HG03457 (cell line): Measurements from ENCODE around the gene RBM5.

Experiments used
- ATAC-seq: cut with Tn5 transposase; IDR thresholded peaks from one replicate; pipeline ENCODE4 v1.9.1; 2021; ENCODE audit warnings: moderate number of reproducible peaks; ENCODE audit not compliant: unreplicated experiment

The RBM5 gene

DNA sequence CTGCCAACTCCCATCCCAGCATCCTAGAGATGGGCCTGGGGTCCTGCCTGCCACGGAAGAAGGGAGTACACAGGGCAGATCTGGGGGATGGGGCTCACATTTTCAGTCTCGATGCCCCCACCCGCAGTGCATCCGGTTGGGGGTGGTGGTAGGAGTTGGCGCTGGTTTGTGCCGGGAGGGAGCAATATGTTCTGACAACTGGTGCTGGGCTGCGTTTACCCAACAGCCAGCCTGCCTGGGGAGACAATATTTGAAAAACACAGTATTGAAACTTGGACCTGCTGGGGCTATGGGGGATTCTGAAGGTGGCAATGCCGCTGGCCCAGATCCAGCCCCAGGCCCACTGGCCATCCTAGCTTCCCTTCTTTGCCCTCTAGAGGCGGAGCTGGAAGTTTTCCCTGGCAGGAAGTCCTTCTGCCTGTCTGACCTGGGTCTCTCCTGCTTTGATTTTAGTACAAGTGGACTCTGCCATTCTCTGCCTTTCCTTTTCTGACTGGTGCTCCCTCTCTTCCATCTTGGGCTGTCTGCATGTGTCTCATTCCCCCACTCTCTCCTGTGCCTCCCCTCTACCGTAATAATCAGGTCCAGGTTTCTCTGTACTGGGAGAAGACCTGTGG lies 69.9 kb downstream of the RBM5 start:
- no peak for ATAC-seq

DNA sequence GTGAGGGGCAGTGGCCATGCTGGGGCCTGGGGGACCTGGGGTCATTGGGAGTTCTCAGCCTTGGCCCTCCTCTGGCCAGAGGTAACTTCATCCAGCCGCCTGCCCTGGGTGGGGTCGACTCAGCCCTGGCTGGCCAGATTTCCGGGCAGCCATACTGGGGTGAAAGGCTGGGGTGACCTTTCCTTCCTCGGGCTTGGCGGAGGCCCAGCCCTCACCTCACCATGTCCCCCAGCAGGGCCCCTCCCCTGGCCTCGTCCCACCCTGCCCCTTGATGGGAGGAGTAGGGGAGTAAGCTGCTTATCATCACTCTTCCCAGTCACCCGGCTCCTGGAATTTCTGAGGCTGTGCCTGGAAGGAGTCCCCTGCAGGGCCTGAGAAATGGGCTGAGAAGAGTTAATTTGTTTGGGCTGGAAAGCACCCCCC lies 71.9 kb downstream of the RBM5 start:
- ATAC-seq = no peak

DNA sequence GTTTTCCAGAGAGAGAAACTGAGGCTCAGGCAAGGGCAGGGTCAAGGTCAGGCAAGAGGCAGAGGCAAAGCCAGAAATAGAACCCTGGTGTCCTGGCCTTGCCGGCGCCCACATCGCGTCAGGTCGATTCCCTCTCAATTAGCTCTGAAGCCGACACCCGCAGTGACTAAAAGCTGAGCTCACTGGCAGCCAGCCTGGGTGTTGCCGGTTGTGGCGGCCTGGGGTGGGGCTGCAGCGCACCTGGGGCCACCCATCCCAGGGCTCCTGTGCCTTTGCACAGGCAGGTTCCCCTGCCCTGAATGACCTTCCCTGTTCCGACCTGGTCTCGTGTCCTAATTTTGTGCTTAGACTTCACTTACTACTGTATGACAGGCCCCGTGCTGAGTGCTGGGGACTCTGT lies 72.6 kb downstream of the RBM5 start:
- no peak for ATAC-seq

- no peak for ATAC-seq
These were observed 73.5 kb downstream of the RBM5 start for GRCh38 chr3:50162034-50162883.

GRCh38 chr3:50163572-50164455 lies 75.1 kb downstream of the RBM5 start:
- no peak for ATAC-seq

GRCh38 chr3:50164481-50164880 lies 75.8 kb downstream of the RBM5 start:
- no peak for ATAC-seq

DNA sequence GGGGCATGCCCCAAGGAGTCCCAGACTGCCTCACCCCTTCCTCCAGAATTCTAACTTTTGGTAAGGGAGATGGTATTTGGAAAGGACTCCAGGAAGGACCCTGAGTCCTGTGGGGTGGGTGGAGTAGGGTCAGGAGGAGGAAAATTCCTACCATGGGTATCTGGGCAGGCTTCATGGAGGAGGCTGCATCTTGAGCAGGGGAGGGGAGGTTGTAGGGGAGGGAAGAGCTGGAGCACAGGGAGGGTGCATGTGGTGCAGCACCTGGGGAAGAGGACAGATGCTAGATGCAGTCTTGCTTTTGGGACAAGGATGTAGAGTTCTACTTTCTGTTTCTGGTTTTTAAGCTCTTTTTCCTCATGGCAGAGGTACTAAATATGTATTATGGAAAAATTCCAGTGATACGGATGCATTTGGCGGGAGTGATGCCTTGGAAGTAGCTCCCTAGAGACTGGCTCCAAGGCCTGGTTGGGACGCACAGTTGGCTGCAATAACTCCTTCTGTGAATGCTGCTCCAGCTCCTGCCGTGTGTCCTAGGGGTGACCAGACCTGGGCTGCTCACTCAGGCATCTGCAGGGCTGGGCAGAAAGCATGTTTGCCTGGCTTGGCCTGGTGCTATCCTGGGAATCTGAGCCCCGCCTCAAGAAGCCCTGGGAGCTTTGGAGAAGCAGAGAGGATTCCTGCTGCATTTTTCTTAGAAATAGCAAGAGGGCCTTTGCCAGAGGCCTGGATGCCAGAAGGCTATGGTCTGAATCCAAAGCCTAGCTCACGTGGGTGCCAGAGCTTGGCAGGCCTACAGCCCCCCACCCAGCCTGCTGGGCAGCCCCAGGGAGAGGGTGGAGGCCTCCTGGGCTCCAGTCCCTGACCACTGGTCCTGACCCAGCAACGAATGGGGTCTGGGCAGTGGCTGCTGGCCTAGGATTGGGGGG lies 76.5 kb downstream of the RBM5 start:
- no peak for ATAC-seq

DNA sequence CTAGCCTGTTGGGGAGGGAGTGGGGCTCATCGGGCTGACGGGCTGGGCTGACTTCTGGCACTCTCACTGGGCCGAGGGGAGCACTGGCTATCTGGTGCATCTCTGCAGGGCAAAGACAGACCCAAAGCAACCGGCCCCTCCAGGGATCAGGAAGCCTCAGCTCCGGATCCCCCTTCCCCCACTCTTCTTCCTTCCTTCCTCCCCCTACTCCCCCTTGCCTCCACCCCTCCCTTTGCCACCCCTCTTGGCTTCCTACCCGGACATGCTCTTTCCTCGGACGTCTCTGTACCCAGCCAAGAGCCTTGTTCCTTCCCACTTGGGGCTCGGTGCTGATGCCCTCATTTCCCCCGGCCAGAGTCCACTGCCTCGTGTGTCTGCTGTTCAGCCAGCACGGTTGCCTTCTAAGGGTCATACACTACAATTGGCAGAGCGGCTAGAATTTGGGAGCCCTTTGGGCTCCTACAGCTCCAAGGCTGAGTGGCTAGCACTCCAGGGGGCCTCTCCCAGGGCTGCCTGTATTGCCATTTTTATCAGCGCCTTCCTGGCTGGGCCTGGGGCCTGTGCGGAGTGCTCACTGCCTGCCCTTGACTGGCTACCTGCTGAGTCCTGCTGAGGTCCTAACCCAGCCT lies 77.3 kb downstream of the RBM5 start:
- ATAC-seq = no peak

GRCh38 chr3:50166620-50167019 lies 77.9 kb downstream of the RBM5 start:
- no peak for ATAC-seq

DNA sequence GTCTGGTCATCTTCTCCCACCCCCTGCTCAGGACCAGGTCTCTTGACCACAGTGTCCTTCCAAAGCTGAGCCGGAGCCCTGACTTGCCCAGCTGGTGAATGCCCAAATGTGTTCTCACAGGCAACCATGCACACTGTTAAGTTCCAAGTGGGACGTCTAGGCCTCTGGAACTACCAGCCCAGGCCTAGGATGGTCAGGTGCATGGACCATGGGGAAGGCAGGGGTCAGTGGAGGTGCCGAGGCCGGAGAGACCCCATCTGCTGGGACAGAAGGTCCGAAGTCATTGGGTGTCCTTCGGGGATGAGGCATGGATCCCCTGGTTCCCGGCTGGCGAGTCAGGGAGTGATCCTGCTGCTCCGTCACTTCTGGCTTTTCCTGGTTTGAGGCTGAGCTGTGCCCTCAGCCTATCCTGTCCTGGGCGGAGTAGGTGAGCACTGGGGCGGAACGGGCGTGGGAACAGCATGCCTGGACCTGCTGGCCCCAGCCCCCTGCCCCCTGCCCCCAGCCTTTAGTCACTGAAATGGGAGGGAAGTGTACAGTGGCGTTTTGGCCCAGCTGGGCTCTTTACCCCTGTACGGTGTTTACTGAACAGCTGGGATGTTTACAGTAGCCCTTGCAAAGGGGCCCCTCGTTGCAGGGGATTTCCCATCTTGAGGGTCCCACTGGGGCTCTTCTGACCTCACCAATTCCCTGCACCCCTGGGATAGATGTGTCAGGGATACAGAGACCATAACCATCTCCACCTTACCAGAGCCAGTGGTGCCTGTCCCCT lies 78.5 kb downstream of the RBM5 start:
- no peak for ATAC-seq

- ATAC-seq = no peak
These were observed 79.1 kb downstream of the RBM5 start for GRCh38 chr3:50167841-50168209.

DNA sequence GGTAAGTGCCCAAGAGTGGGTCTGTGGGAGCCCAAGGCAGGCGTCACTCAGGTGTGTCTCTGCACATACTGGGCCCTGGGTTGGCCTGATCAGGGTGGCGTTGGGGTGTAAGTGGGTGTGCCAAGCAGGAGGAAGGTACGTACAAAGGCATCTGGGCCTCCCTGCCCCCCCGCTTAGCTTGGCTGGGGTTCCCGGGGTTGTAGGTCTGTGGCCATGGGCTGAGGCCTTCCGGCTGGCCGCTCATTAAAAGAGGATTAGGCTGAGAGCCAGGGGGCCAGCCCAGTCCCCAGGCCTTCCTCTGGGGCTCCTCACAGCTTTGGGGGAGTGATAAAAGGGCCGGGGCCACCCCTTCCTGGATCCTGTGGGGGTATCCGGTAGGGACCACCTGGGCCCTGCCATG lies 79.7 kb downstream of the RBM5 start:
- no peak for ATAC-seq
